ENCODE data around the gene SLC25A46.
"Not testable (repeated sequence)": the region's sequence is repeated elsewhere in the genome, so short reads cannot be mapped to it uniquely, and the experiment has no call there.

SLC25A46 gene

GRCh38 chr5:110738812-110739651 lies at the start of gene SLC25A46:
Gene SLC25A46 (plus strand): TSS chr5:110739007. CDS start chr5:110739120, 113 bp downstream.
- DNase-seq (ENCODE audit: low read depth in 3 of 3) = peak; percentile 67 to 78 (median 78)

GRCh38 chr5:110690587-110690986 lies 48.2 kb upstream of the SLC25A46 start:
- not testable (repeated sequence) for DNase-seq (ENCODE audit: low read depth in 3 of 3)

- not testable (repeated sequence) for DNase-seq (ENCODE audit: low read depth in 3 of 3)
Measured at GRCh38 chr5:110692669-110693068, 46.1 kb upstream of the SLC25A46 start.

GRCh38 chr5:110702300-110702699 lies 36.5 kb upstream of the SLC25A46 start:
- no peak for DNase-seq (ENCODE audit: low read depth in 3 of 3)

- no peak for DNase-seq (ENCODE audit: low read depth in 3 of 3)
Measured at GRCh38 chr5:110702704-110703103, 36.1 kb upstream of the SLC25A46 start.

- no peak for DNase-seq (ENCODE audit: low read depth in 3 of 3)
Measured at GRCh38 chr5:110703481-110703880, 35.3 kb upstream of the SLC25A46 start.

GRCh38 chr5:110705349-110705748 lies 33.5 kb upstream of the SLC25A46 start:
- no peak for DNase-seq (ENCODE audit: low read depth in 3 of 3)

GRCh38 chr5:110707260-110707844 lies 31.5 kb upstream of the SLC25A46 start:
- DNase-seq (ENCODE audit: low read depth in 3 of 3) = no peak

GRCh38 chr5:110716247-110717245 lies 22.3 kb upstream of the SLC25A46 start:
- no peak for DNase-seq (ENCODE audit: low read depth in 3 of 3)

GRCh38 chr5:110718311-110718710 lies 20.5 kb upstream of the SLC25A46 start:
- no peak for DNase-seq (ENCODE audit: low read depth in 3 of 3)

GRCh38 chr5:110726249-110727024 lies 12.4 kb upstream of the SLC25A46 start, which contains the start of gene TMEM232:
Gene TMEM232 (minus strand): TSS chr5:110726671. CDS start chr5:110667352, 59,319 bp downstream.
- peak; percentile 50 to 71 (median 61) for DNase-seq (ENCODE audit: low read depth in 3 of 3)

- no peak for DNase-seq (ENCODE audit: low read depth in 3 of 3)
Measured at GRCh38 chr5:110727025-110727314, 11.8 kb upstream of the SLC25A46 start.

GRCh38 chr5:110731499-110731898 lies 7.3 kb upstream of the SLC25A46 start:
- not testable (repeated sequence) for DNase-seq (ENCODE audit: low read depth in 3 of 3)

- DNase-seq (ENCODE audit: low read depth in 3 of 3) = no peak
Measured at GRCh38 chr5:110734101-110734500, 4.7 kb upstream of the SLC25A46 start.

- no peak for DNase-seq (ENCODE audit: low read depth in 3 of 3)
Measured at GRCh38 chr5:110735556-110735955, 3.3 kb upstream of the SLC25A46 start.

GRCh38 chr5:110736753-110737152 lies 2.1 kb upstream of the SLC25A46 start:
- DNase-seq (ENCODE audit: low read depth in 3 of 3) = no peak

GRCh38 chr5:110738503-110738811 lies 350 bp upstream of the SLC25A46 start:
- peak in 1 of 3 donors; percentile 20 for DNase-seq (ENCODE audit: low read depth in 3 of 3)

- DNase-seq (ENCODE audit: low read depth in 3 of 3) = no peak
Measured at GRCh38 chr5:110751902-110752762, 13.3 kb downstream of the SLC25A46 start.

GRCh38 chr5:110752953-110753352 lies 14.1 kb downstream of the SLC25A46 start:
- no peak for DNase-seq (ENCODE audit: low read depth in 3 of 3)

- DNase-seq (ENCODE audit: low read depth in 3 of 3) = no peak
Measured at GRCh38 chr5:110753600-110753999, 14.8 kb downstream of the SLC25A46 start.

All from stimulated activated CD4-positive, alpha-beta T cell treated with anti-CD3 and anti-CD28 coated beads, TNF-alpha, amount 100 ng/mL, for 48 hours (primary cell).